Endothelial cell of hepatic sinusoid (primary cell): ENCODE results near the gene MRPS26.
"Not testable (repeated sequence)": the region's sequence is repeated elsewhere in the genome, so short reads cannot be mapped to it uniquely, and the experiment has no call there.

Experiments
- in situ Hi-C: cut with HindIII; loops from 2 replicates; pipeline ENCODE4 v1.10.0; 2017; ENCODE audit warnings: low sequenced_read_pairs

The MRPS26 gene

DNA sequence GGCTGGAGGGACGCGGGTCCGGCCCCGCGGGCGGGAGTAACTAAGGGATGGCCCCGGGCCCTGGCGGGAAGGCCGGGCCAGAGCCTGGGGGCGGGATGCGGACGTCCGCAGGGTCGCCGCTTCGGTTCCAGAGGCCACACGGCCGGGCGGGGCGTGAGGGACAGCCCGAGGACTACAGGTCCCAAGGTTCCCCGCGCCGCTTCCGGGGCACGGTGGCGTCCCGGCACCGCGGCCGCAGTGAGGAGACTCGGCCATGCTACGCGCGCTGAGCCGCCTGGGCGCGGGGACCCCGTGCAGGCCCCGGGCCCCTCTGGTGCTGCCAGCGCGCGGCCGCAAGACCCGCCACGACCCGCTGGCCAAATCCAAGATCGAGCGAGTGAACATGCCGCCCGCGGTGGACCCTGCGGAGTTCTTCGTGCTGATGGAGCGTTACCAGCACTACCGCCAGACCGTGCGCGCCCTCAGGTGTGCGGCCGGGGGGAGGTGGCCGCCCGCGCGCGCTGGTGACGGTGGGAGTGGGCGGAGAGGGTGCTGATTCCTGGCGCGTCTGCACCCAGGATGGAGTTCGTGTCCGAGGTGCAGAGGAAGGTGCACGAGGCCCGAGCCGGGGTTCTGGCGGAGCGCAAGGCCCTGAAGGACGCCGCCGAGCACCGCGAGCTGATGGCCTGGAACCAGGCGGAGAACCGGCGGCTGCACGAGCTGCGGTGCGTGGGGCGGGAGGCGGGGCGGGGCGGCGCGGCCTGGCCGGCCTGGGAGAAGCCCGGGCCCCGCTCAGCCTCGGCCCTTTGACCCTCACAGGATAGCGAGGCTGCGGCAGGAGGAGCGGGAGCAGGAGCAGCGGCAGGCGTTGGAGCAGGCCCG lies at the start of gene MRPS26:
Gene MRPS26, plus strand, starts transcription at position 237 of the 861 bp plus-strand sequence. Its CDS starts 17 bp downstream, at position 254.
- in situ Hi-C loops: no loop called here

DNA sequence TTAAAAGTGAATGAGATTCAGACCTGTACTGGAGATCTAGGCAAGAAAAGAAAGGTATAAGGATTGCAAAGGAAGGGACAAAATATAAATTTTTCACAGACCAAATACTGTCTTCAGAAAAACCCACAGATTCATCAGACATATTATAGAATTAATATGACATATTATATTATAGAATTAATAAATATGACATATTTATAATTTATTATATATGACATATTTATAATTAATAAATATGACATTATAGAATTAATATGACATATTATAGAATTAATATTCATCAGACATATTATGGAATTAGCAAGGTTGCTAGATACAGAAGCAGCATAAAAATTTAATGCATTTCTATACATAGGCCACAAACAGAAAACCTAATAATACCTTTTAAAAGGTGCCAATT lies 47.1 kb upstream of the MRPS26 start:
- in situ Hi-C loops: no loop called here

DNA sequence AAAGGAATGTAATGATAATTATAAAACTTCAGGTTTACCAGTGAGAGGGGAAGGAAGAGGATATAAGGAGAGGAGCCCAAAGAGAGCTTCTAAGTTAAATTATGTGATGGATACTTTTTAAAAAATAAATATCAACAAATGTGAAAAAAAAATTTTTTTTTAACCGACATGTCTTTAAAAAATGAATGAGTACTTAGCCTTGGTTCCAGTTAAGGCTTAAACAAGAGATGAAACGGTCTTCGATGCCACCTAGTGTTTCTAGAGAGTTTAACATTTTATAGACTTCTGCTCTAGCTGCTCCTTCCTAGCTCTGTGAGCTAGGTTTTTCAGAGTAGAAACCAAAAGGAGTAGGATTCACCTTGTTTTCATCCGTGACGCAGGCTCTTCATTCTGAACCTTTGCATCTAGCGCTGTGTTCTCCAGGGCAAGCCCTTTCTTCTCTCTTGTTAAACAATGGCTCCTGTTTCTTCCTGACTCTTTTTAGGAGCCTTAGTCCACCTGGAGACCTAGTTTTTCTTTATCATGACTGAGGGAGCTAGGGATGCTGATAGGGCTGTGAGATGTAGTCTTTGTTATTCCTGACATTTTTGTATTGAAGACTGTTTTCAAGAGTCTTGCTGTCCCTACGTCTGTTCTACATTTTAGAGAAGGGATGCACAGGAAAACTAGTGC lies 44.9 kb upstream of the MRPS26 start:
- in situ Hi-C loops: no loop called here

DNA sequence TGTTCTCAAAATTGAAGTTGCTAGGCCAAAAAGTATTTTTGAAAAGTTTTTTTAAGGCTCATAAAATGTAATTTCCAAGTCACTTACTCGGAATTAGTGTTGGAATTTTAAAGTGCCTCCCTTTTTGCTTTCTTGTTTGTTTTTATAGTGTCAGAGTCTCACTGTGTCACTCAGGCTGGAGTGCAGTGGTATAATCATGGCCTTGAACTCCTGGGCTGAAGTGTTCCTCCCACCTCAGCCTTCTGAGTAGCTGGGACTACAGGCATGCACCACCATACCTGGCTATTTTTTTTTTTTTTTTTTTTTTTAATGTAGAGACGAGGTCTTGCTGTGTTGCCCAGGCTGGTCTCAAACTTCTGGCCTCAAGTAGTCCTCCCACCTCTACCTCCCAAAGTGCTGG lies 42.4 kb upstream of the MRPS26 start:
- in situ Hi-C loops: no loop called here

DNA sequence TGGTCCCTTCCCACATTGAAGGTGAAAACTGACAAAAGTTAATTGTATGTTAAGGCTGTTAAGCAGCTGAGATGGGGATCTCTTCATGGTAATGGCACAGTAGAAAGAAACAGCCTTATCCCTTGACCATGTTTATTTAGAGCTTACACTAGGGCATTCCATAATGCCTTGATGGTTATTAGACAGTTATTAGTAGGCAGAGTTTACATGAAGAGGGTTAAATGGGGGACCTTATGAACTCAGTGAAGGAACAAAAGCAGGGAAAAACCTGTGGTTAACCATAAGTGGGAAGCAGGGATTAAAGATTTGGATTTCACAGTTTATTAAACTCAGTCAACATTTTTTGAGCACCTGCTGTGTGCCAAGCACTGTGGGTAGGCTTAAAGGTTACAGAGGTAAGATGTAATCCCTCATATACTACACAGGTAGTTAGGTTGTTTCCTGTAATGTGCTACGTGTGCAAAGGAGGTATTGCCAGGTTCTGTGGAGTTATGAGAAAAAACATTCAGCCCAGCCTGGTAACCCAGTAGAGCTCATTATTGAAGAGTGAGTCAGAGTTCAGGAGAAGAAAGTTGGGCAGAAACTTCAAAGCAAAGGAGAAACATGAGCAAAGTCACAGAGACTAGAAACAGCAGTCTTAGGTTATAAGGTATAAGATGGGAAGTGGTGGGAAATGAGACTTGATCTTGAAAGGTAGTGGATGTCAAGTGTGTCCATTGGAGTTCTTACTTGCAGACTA lies 34.7 kb upstream of the MRPS26 start:
- in situ Hi-C loops: no loop called here

DNA sequence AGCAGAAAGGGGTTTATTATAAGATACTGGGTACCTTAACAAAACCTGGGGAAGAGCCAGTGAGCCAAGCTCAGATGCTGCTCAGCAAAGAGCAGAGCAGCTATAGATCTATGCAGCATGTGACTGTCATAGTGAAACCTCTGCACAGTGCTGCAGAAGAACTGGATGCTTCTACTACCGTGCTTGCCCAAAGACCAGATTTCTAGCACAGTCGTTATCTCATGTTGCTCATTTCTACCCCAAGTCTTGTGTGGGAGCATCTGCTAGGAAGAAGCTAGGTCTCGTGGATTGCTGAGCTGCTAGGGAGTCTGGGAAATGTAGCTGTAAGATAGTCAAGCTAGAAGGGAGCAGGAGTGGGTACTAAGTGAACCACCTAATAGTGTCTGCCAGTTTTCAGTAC lies 34.1 kb upstream of the MRPS26 start:
- in situ Hi-C loops: no loop called here

DNA sequence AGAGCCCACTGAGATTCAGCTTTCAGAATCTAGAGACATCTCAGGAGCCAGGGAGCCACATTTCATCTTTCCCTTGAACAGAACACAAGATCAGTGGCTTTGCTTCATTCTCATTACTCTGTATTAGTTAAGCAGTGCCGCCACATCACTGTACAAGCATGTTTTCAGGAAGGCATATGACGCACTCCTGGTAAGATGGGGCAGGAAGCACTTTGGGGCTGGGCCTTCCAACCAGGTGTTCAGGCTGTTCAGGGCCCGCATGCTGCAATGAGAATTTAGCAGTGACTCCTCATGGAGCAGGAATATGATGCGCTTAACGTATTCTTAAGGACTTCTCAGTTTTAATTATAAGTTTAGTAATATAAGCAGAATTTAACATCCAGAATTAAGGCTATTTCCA lies 32.1 kb upstream of the MRPS26 start:
- in situ Hi-C loops: no loop called here

DNA sequence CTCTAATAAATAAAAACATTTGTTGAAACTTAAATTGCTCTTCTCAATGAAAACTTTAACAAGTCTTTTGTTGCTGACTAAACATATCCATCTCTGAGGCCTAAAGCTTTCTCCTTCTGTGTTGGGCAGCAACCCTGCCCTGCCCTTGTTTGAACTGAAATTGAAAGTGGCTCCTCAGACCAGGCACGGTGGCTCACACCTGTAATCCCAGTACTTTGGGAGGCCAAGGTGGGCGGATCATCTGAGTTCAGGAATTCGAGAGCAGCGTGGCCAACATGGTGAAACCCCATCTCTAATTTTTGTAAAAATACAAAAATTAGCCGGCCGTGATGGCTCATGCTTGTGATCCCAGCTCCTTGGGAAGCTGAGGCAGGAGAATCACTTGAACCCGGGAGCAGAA lies 31.7 kb upstream of the MRPS26 start:
- in situ Hi-C loops: no loop called here

DNA sequence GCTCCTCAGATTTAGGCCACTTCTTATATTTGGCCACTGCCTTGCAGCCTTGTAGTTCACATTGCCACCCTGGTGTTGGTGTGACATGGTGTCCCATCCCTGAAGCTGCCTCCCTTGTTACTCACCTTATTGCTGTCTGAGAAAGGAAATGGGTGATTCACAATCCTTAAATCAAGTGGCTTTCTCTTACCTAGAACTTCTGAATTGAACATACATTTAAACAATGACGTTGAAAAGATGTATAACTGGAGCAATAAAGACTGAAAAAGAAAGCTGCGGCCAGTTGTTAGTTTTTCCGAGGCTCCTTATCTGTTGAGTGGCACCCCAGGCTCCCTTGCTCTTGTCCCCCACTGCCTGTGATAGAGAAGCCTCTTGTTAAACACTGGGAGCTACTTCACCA lies 31.2 kb upstream of the MRPS26 start:
- in situ Hi-C loops: no loop called here

DNA sequence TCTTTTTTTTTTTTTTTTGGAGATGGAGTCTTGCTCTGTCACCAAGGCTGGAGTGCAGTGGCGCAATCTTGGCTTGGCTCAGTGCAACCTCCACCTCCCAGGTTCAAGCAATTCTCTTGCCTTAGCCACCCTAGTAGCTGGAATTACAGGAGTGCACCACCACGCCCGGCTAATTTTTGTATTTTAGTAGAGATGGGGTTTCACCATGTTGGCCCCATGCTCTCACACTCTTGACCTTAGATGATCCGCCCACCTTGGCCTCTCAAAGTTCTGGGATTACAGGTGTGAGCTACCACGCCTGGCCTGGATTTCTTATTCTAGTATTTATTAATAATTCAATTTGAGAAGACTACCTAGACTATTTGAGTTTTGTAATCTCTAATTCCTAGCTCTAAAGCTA lies 30.6 kb upstream of the MRPS26 start:
- in situ Hi-C loops: not testable (repeated sequence)

DNA sequence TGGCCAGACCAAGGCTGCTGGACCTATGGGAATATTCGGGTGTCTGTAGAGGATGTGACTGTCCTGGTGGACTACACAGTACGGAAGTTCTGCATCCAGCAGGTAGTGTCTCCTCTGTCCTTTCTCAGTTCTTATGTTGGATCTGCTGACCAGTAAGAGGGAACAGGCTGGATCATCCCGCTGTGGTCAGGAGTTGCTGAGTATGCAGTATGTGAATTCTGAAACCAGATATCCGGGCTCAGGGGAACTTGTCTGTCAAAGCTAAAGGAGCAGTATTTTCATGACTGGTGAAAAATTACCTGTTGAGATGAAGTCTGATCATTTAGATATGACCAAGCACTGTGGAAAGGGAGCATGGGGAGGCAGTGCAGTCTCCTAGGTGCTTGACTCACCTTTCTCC lies 24.5 kb upstream of the MRPS26 start:
- in situ Hi-C loops: no loop called here

DNA sequence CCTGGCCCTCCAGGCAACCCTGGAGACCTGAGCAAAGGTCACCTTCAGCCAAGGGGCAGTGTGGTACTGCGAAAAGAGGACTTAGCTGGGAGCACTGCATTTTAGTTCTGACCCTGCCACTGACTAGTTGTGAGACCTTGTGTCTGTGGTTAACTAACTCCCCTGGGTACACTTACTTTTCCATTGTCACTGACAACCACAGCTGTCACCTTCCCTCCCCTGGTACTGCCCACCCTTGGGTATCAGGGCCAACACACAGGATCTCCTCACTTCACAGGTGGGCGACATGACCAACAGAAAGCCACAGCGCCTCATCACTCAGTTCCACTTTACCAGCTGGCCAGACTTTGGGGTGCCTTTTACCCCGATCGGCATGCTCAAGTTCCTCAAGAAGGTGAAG lies 24.1 kb upstream of the MRPS26 start:
- in situ Hi-C loops: no loop called here

DNA sequence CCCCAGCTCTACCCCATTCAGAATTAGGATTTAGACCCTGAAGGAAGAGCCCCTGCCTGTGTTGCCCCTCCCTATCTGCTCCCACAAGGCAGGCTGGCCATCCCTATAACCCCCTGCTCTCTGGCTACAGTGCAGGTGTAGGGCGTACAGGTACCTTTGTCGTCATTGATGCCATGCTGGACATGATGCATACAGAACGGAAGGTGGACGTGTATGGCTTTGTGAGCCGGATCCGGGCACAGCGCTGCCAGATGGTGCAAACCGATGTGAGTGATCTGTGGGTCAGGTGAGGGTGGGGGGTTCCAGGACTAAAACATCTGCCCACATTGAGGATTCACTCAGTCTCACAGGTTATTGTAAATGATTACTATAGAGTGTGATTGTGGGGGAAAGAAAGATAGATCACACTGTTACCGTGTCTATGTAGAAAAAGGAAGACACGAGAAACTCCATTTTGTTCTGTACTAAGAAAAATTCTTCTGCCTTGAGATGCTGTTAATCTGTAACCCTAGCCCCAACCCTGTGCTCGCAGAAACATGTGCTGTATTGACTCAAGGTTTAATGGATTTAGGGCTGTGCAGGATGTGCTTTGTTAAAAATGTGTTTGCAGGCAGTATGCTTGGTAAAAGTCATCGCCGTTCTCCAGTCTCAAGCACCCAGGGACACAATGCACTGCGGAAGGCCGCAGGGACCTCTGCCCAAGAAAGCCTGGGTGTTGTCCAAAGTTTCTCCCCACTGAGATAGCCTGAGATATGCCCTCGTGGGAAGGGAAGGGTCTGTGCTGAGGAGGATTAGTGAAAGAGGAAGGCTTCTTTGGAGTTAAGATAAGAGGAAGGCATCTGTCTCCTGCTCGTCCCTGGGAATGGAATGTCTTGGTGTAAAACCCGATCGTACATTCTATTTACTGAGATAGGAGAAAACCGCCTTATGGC lies 23.0 kb upstream of the MRPS26 start:
- in situ Hi-C loops: not testable (repeated sequence)

DNA sequence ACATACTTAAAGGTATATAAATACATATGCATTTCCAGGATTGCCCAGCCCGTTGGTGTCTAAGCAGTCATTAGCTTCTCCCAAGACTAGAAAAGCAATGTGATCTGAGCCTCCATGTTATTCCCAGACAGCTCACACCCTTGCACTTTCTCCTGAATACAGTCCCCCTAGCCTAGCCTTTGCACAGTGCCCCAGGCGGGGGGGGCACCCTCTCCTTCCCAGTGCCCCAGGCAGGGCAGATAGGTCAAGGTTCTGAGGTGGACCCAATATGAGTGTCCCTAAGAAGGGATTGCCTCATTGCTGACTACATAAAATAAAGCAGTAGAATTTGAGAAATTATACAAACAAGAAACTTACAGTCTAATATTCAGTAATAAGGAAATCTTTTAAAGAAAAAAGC lies 17.9 kb upstream of the MRPS26 start:
- in situ Hi-C loops: no loop called here

DNA sequence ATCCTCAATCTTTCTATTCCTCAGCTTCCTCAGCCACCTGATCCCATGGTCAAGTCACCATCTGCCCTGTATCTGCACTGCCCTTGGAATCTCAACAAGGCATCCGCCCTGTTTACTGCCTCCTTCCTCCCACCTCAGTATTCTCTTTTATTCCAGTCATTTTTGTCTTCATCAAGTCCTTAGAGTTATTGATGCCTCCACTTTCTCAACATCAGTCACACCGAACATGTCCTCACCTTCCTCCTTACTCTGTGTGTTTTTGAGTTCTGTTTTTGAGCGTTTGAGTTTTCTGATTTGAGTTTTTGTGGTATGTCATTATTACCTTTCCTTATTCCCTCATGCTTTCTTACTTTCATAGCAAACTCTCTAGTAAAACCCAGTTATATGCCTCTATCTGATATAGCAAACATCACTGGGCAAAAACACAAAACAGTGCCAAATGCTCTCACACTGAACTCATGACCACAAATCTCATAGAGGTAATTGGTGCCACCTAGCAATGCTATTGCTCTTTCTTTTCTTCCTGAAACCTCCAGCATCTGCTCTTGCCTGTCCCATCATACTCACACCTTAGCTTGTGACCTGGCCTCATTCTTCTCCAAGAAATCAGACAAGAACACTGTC lies 14.2 kb upstream of the MRPS26 start:
- in situ Hi-C loops: no loop called here

DNA sequence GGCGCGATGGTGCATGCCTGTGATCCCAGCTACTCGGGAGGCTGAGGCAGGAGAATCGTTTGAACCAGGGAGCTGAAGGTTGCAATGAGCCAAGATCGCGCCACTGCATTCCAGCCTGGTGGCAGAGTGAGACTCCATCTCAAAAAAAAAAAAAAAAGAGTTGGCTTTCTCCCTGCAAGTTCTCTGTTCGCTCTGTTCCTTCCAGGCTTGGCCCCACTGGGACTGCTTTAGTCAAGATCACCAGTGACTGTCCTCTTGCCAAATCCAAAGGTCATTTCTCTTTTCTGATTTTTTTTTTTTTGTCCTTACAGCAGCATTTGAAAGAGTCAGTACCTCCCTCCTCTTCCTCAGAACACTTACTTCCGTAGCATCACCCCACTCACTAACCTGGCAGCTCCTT lies 13.2 kb upstream of the MRPS26 start:
- in situ Hi-C loops: no loop called here

DNA sequence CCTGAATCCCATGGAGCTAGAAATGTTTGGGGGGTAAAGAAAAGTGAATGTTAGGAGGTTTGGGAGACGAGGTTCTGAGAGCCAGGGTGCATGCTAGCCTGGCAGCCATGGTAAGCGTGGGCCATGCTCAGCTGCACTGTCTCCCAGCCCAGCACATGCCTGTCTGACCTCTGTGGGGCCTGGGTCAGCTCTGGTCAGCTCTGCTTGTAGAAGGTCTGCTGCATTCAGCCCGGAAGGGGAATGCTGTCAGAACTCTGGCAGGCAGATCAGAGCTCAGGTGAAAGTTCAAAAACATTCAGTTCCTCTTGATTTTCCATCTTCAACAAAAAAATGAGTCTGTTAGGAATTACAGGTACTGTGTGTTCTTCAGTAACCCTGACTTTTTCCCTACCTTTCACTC lies 8.2 kb upstream of the MRPS26 start:
- in situ Hi-C loops: no loop called here

DNA sequence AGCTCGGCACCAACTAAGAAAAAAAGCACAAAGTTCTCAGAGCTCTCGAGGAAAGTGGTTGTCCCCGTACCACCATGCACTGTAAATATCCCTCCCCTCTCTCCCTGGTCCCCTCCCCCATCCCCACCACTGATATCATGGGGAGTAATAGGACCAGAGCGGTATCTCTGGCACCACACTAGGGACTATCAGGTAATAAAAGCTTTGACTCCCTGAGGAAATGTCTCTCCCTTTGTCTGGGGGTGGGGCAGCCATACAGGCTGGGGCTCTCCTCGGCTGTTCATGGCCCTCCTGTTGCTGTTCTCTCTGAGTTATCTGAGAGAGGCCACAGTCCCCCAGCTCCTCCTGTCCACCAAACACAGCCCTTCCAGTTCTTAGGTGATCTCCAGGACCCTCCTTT lies 7.4 kb upstream of the MRPS26 start:
- in situ Hi-C loops: no loop called here

DNA sequence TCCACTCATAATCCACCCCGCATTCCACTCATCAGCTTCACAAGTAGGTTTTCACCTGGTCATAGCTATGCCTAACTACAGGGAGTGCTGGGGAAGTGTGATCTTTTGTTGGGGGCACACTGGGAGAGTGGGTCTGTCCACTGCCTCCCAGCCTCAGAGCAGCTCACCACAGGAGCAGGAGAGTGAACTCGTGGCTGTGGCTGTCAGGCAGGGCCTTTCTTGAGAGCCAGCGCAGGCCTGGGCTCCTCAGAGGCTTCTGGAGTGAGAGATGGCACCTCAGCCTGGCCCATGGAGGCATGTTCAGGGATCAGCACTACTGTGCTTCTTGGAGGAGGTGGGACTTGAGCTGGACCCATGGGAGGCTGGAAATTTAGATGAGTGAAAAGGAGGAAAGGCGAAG lies 6.4 kb upstream of the MRPS26 start:
- in situ Hi-C loops: no loop called here

DNA sequence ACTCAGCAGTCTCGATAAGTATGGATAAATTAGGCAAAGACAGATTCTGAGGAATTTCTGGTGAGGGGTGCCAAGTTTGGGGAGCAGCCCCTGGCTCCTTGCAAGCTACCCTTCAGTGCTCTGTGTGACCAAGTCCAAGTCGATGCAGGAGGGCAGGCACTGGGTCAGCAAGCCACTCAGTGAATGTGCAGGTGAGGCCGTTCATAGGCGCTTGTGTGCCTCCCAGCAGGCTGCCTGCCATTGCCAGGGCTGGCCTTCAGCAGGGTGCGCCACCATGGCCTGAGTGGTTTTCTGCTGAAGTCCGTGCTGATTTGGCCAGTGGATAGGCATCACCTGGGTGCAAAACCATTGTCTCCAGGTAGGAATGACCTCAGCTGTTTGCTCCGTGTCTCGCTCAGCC lies 5.8 kb upstream of the MRPS26 start:
- in situ Hi-C loops: no loop called here
